WTC11 (cell line): ENCODE data around the gene SLC12A6. TPM values are rescaled to one million over a fixed set of nuclear protein-coding genes. Genes with fewer than 3 reads are reported as not detected.

Source experiments
- ATAC-seq: fragments of 200-7000 bp; cut with Tn5 transposase; 2 replicates; pipeline ENCODE4 v1.10.0; 2021; ENCODE audit warnings: mild to moderate bottlenecking, moderate library complexity
- CTCF ChIA-PET: fragments of 300-600 bp; sonication (Branson Sonifier 250); formaldehyde crosslinking; loops from one replicate; lab custom pipeline; 2021; ENCODE audit warnings: antibody characterized with exemption; lab: Charles Lee
- POLR2A ChIA-PET: fragments of 350-600 bp; sonication (Branson Sonifier 250); formaldehyde crosslinking; loops from one replicate; lab custom pipeline; 2021; ENCODE audit warnings: antibody characterized with exemption; lab: Charles Lee
- DNase-seq: peaks from one replicate; pipeline ENCODE4 v3.0.0; 2021; ENCODE audit warnings: low spot score
- H3K27ac Mint-ChIP-seq: 2 replicates; pipeline ENCODE4 v1.8.0; 2021; ENCODE audit warnings: mixed read lengths
- H3K27me3 Mint-ChIP-seq: 2 replicates; pipeline ENCODE4 v1.8.0; 2021; ENCODE audit warnings: low read depth, mild to moderate bottlenecking, moderate library complexity, mixed read lengths
- H3K36me3 Mint-ChIP-seq: 2 replicates; pipeline ENCODE4 v1.8.0; 2021; ENCODE audit warnings: mixed read lengths
- H3K4me1 Mint-ChIP-seq: 2 replicates; pipeline ENCODE4 v1.8.0; 2022; ENCODE audit warnings: mixed read lengths
- H3K4me3 Mint-ChIP-seq: 2 replicates; pipeline ENCODE4 v1.8.0; 2021; ENCODE audit warnings: mild to moderate bottlenecking, moderate library complexity, mixed read lengths
- H3K9me3 Mint-ChIP-seq: 2 replicates; pipeline ENCODE4 v1.8.0; 2021; ENCODE audit warnings: mixed read lengths
- CDX4 ChIP-seq: fragments of 250-450 bp; sonication (Bioruptor Pico); IDR thresholded peaks from 2 replicates; pipeline ENCODE4 v1.9.0; 2021; ENCODE audit warnings: moderate library complexity, mild to moderate bottlenecking, inconsistent platforms, borderline replicate concordance
- CREB1 ChIP-seq: sonication (generic); formaldehyde crosslinking; IDR thresholded peaks from 2 replicates; pipeline ENCODE4 v1.8.0; 2023; ENCODE audit warnings: mild to moderate bottlenecking, missing genetic modification reagents
- CREM ChIP-seq: sonication (generic); formaldehyde crosslinking; IDR thresholded peaks from 2 replicates; pipeline ENCODE4 v1.8.1; 2022; ENCODE audit warnings: mild to moderate bottlenecking, missing genetic modification reagents, moderate library complexity
- GABPB1 ChIP-seq: sonication (generic); formaldehyde crosslinking; IDR thresholded peaks from 2 replicates; pipeline ENCODE4 v1.8.1; 2023; ENCODE audit warnings: mild to moderate bottlenecking, missing genetic modification reagents
- GRHL2 ChIP-seq: fragments of 250-450 bp; sonication (Bioruptor Pico); IDR thresholded peaks from 2 replicates; pipeline ENCODE4 v1.8.0; 2022; ENCODE audit warnings: mild to moderate bottlenecking, moderate library complexity; ENCODE audit not compliant: insufficient replicate concordance, severe bottlenecking
- GTF2I ChIP-seq: fragments of 250-450 bp; sonication (Bioruptor Pico); conservative IDR thresholded peaks from 2 replicates; pipeline ENCODE4 v1.4.0; 2021; ENCODE audit warnings: mild to moderate bottlenecking
- HMGA2 ChIP-seq: fragments of 250-450 bp; sonication (Bioruptor Pico); IDR thresholded peaks from 2 replicates; pipeline ENCODE4 v1.4.0; 2021; ENCODE audit warnings: mild to moderate bottlenecking, moderate library complexity
- NR2C2 ChIP-seq: sonication (generic); formaldehyde crosslinking; IDR thresholded peaks from 2 replicates; pipeline ENCODE4 v1.8.0; 2022; ENCODE audit warnings: mild to moderate bottlenecking, missing genetic modification reagents
- SP1 ChIP-seq: sonication (generic); formaldehyde crosslinking; conservative IDR thresholded peaks from 2 replicates; pipeline ENCODE4 v1.8.1; 2022; ENCODE audit warnings: missing genetic modification reagents
- TEAD4 ChIP-seq: sonication (generic); formaldehyde crosslinking; IDR thresholded peaks from 2 replicates; pipeline ENCODE4 v1.8.0; 2022; ENCODE audit warnings: mild to moderate bottlenecking, missing genetic modification reagents
- TP53 ChIP-seq: sonication (generic); formaldehyde crosslinking; IDR thresholded peaks from 2 replicates; pipeline ENCODE4 v1.8.1; 2023; ENCODE audit warnings: mild to moderate bottlenecking, missing genetic modification reagents
- ZBTB21 ChIP-seq: sonication (generic); formaldehyde crosslinking; IDR thresholded peaks from 2 replicates; pipeline ENCODE4 v1.8.1; 2023; ENCODE audit warnings: mild to moderate bottlenecking, missing genetic modification reagents, borderline replicate concordance
- ZNF121 ChIP-seq: sonication (generic); formaldehyde crosslinking; IDR thresholded peaks from 2 replicates; pipeline ENCODE4 v1.8.0; 2023; ENCODE audit warnings: missing genetic modification reagents
- ZNF219 ChIP-seq: sonication (generic); formaldehyde crosslinking; IDR thresholded peaks from 2 replicates; pipeline ENCODE4 v1.8.0; 2023; ENCODE audit warnings: missing genetic modification reagents, mild to moderate bottlenecking, borderline replicate concordance
- ZNF263 ChIP-seq: sonication (generic); formaldehyde crosslinking; IDR thresholded peaks from 2 replicates; pipeline ENCODE4 v1.8.1; 2022; ENCODE audit warnings: low read depth, mild to moderate bottlenecking, moderate library complexity, missing genetic modification reagents
- ZNF317 ChIP-seq: sonication (generic); formaldehyde crosslinking; IDR thresholded peaks from 2 replicates; pipeline ENCODE4 v1.8.1; 2023; ENCODE audit warnings: low read depth, mild to moderate bottlenecking, moderate library complexity, missing genetic modification reagents, borderline replicate concordance
- ZNF416 ChIP-seq: fragments of 250-450 bp; sonication (Bioruptor Pico); IDR thresholded peaks from 2 replicates; pipeline ENCODE4 v1.9.0; 2021; ENCODE audit warnings: mild to moderate bottlenecking, inconsistent platforms
- ZNF425 ChIP-seq: fragments of 250-450 bp; sonication (Bioruptor Pico); conservative IDR thresholded peaks from 2 replicates; pipeline ENCODE4 v1.9.0; 2021; ENCODE audit warnings: mild to moderate bottlenecking
- ZNF512 ChIP-seq: sonication (generic); formaldehyde crosslinking; IDR thresholded peaks from 2 replicates; pipeline ENCODE4 v1.8.1; 2022; ENCODE audit warnings: missing genetic modification reagents, borderline replicate concordance
- total RNA-seq: library from RNA; stranded (reverse); gene quantifications from 3 replicates; pipeline ENCODE4 v1.2.3, GENCODE V29; 2021
- TF ChIP-seq, protein P1 (sequence below): sonication (generic); formaldehyde crosslinking; IDR thresholded peaks from 2 replicates; pipeline ENCODE4 v1.8.1; 2023; ENCODE audit warnings: mild to moderate bottlenecking, missing genetic modification reagents
- TF ChIP-seq, protein P2 (sequence below): sonication (generic); formaldehyde crosslinking; IDR thresholded peaks from 2 replicates; pipeline ENCODE4 v1.8.0; 2022; ENCODE audit warnings: mild to moderate bottlenecking, missing genetic modification reagents
- TF ChIP-seq, protein P3 (sequence below): sonication (generic); formaldehyde crosslinking; IDR thresholded peaks from 2 replicates; pipeline ENCODE4 v1.8.1; 2022; ENCODE audit warnings: low read depth, missing genetic modification reagents, borderline replicate concordance
- TF ChIP-seq, protein P4 (sequence below): sonication (generic); formaldehyde crosslinking; conservative IDR thresholded peaks from 2 replicates; pipeline ENCODE4 v1.8.1; 2022; ENCODE audit warnings: mild to moderate bottlenecking, missing genetic modification reagents
- TF ChIP-seq, protein P5 (sequence below): fragments of 250-450 bp; sonication (Bioruptor Pico); IDR thresholded peaks from 2 replicates; pipeline ENCODE4 v1.9.0; 2021; ENCODE audit warnings: mild to moderate bottlenecking
- TF ChIP-seq, protein P6 (sequence below): fragments of 250-450 bp; sonication (Bioruptor Pico); IDR thresholded peaks from 2 replicates; pipeline ENCODE4 v2.1.2; 2022; ENCODE audit warnings: mild to moderate bottlenecking, moderate library complexity

SLC12A6 gene
- total RNA-seq, 1 experiment from 2014 or later = 16.2 TPM

DNA sequence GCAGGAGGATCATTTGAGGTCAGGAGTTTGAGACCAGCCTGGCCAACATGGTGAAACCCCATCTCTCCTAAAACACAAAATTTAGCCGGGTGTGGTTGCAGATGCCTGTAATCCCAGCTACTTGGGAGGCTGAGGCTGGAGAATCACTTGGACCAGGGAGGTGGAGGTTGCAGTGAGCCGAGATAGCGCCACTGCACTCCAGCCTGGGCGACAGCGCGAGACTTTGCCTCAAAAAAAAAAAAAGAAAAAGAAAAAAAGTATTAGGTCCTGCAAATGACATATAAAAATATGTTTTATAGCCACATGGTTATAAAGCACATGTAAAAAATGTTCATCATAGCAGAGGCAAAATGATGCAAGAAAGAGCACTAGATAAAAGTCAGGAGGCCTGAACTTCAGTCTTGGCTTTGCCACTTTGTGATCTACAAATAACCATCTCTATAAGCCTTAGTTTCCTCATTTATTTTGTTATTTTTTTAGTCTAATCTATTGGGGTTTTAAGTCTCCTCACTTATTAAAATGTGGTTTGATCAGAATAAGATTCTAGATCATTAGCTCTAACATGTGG, 4.9 kb downstream of the SLC12A6 start:
- no peak overlapping the region for H3K27ac Mint-ChIP-seq
- ChIA-PET CTCF (no interaction called here), POLR2A (interaction anchor here (0.7 kb wide), 1 partner anchor 40 kb away, joined by 3 read pairs; no protein-coding TSS in a partner anchor)
- H3K27me3 Mint-ChIP-seq = peaks cover 6% of the 10 kb centered on the region
- no peak for ATAC-seq
- no peak overlapping the region for H3K4me3 Mint-ChIP-seq
- H3K36me3 Mint-ChIP-seq = no peaks in the 10 kb centered on the region
- TF ChIP-seq ZBTB21 (no peak), SP1 (CRISPR knock-in tag) (no peak), GRHL2 (CRISPR knock-in tag) (no peak), ZNF425 (CRISPR knock-in tag) (no peak), GTF2I (CRISPR knock-in tag) (no peak), CREM (no peak), ZNF121 (no peak), NR2C2 (CRISPR knock-in tag) (no peak), HMGA2 (no peak), ZNF317 (CRISPR knock-in tag) (no peak), GABPB1 (CRISPR knock-in tag) (no peak)
- TF ChIP-seq, protein P1, sequence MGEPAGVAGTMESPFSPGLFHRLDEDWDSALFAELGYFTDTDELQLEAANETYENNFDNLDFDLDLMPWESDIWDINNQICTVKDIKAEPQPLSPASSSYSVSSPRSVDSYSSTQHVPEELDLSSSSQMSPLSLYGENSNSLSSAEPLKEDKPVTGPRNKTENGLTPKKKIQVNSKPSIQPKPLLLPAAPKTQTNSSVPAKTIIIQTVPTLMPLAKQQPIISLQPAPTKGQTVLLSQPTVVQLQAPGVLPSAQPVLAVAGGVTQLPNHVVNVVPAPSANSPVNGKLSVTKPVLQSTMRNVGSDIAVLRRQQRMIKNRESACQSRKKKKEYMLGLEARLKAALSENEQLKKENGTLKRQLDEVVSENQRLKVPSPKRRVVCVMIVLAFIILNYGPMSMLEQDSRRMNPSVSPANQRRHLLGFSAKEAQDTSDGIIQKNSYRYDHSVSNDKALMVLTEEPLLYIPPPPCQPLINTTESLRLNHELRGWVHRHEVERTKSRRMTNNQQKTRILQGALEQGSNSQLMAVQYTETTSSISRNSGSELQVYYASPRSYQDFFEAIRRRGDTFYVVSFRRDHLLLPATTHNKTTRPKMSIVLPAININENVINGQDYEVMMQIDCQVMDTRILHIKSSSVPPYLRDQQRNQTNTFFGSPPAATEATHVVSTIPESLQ (CRISPR knock-in tag) = no peak
- TF ChIP-seq, protein P2, sequence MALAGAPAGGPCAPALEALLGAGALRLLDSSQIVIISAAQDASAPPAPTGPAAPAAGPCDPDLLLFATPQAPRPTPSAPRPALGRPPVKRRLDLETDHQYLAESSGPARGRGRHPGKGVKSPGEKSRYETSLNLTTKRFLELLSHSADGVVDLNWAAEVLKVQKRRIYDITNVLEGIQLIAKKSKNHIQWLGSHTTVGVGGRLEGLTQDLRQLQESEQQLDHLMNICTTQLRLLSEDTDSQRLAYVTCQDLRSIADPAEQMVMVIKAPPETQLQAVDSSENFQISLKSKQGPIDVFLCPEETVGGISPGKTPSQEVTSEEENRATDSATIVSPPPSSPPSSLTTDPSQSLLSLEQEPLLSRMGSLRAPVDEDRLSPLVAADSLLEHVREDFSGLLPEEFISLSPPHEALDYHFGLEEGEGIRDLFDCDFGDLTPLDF (CRISPR knock-in tag) = no peak
- TF ChIP-seq, protein P3, sequence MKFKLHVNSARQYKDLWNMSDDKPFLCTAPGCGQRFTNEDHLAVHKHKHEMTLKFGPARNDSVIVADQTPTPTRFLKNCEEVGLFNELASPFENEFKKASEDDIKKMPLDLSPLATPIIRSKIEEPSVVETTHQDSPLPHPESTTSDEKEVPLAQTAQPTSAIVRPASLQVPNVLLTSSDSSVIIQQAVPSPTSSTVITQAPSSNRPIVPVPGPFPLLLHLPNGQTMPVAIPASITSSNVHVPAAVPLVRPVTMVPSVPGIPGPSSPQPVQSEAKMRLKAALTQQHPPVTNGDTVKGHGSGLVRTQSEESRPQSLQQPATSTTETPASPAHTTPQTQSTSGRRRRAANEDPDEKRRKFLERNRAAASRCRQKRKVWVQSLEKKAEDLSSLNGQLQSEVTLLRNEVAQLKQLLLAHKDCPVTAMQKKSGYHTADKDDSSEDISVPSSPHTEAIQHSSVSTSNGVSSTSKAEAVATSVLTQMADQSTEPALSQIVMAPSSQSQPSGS (CRISPR knock-in tag) = no peak
- TF ChIP-seq, protein P4, sequence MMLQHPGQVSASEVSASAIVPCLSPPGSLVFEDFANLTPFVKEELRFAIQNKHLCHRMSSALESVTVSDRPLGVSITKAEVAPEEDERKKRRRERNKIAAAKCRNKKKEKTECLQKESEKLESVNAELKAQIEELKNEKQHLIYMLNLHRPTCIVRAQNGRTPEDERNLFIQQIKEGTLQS (CRISPR knock-in tag) = no peak
- TF ChIP-seq, protein P5, sequence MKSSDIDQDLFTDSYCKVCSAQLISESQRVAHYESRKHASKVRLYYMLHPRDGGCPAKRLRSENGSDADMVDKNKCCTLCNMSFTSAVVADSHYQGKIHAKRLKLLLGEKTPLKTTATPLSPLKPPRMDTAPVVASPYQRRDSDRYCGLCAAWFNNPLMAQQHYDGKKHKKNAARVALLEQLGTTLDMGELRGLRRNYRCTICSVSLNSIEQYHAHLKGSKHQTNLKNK (CRISPR knock-in tag) = no peak
- no peak for DNase-seq
- H3K4me1 Mint-ChIP-seq = peaks cover 7% of the 10 kb centered on the region
- H3K9me3 Mint-ChIP-seq = no peaks in the 10 kb centered on the region

GRCh38 chr15:34331809-34332208, 5.8 kb downstream of the SLC12A6 start:
- no peak for ATAC-seq
- no peak overlapping the region for H3K4me3 Mint-ChIP-seq
- H3K36me3 Mint-ChIP-seq = no peaks in the 10 kb centered on the region
- DNase-seq = no peak
- no peaks in the 10 kb centered on the region for H3K9me3 Mint-ChIP-seq
- peaks cover 2% of the 10 kb centered on the region for H3K27me3 Mint-ChIP-seq
- ChIA-PET CTCF (no interaction called here), POLR2A (no interaction called here)
- H3K27ac Mint-ChIP-seq = no peak overlapping the region
- peaks cover 4% of the 10 kb centered on the region for H3K4me1 Mint-ChIP-seq
- no peak for TF ChIP-seq TP53 (CRISPR knock-in tag)
- TF ChIP-seq ZNF416 (CRISPR knock-in tag) = no peak
- no peak for TF ChIP-seq ZNF219 (CRISPR knock-in tag)
- TF ChIP-seq ZNF263 (CRISPR knock-in tag) = no peak
- no peak for TF ChIP-seq ZNF512 (CRISPR knock-in tag)
- TF ChIP-seq NR2C2 (CRISPR knock-in tag) = no peak
- TF ChIP-seq TEAD4 (CRISPR knock-in tag) = no peak
- TF ChIP-seq CDX4 = no peak
- TF ChIP-seq, protein P6, sequence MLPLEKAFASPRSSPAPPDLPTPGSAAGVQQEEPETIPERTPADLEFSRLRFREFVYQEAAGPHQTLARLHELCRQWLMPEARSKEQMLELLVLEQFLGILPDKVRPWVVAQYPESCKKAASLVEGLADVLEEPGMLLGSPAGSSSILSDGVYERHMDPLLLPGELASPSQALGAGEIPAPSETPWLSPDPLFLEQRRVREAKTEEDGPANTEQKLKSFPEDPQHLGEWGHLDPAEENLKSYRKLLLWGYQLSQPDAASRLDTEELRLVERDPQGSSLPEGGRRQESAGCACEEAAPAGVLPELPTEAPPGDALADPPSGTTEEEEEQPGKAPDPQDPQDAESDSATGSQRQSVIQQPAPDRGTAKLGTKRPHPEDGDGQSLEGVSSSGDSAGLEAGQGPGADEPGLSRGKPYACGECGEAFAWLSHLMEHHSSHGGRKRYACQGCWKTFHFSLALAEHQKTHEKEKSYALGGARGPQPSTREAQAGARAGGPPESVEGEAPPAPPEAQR (CRISPR knock-in tag) = no peak
- TF ChIP-seq CREB1 = no peak
